ENCODE results near the gene CTXND1.
"Not testable (repeated sequence)": the region's sequence is repeated elsewhere in the genome, so short reads cannot be mapped to it uniquely, and the experiment has no call there.

Gene CTXND1

DNA sequence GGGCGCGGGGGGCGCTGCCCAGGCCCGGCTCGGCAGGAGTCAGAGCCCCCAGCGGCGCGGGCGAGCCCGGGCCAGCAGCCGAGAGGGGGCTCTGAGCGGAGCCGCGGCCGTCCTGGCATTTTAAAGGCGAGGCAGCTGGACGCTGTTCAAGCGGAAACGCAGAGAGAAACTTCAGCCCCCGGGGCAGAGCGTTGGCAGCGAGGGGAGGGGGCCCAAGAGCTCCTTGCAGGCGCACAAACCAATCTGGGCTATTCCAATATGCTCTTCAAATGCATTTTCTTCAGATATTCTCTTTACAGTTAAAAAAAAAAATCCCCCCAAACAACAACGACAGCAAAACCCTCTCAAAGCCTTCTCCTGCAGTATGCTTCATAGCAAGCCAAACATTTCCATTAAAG lies at the start of gene CTXND1:
CTXND1 (minus strand) TSS at position 93 of the 398 bp plus-strand sequence. CDS start 50,264 bp downstream, outside the sequence.
- Histone ChIP-seq H3K9me3 (ENCODE audit: control insufficient read depth in 2 of 2, low read length in 2 of 2) (no peaks in the 10 kb centered on the region), H3K4me3 (ENCODE audit: low read length in 2 of 2) (peak within 1 kb of the TSS; percentile 35 to 38), H3K9ac (ENCODE audit: low read depth in 1 of 2, low read length in 2 of 2) (peak within 1 kb of the TSS in 1 of 2 donors; percentile 9), H3K27me3 (ENCODE audit: control insufficient read depth in 2 of 2, insufficient read depth in 2 of 2, low read length in 2 of 2) (peaks cover 24 to 47% of the 10 kb centered on the region in 2 donors), H3K4me1 (ENCODE audit: control insufficient read depth in 2 of 2, insufficient read depth in 2 of 2, low read length in 2 of 2) (peaks cover 0 to 4% of the 10 kb centered on the region in 2 donors), H3K27ac (ENCODE audit: low read depth in 2 of 2, low read length in 2 of 2) (no peak within 1 kb of the TSS), H3K36me3 (ENCODE audit: control insufficient read depth in 2 of 2, insufficient read depth in 2 of 2, low read length in 2 of 2) (no peaks in the 10 kb centered on the region)

GRCh38 chr15:80301472-80301871 lies 49.5 kb upstream of the CTXND1 start:
- Histone ChIP-seq H3K27ac (ENCODE audit: low read depth in 2 of 2, low read length in 2 of 2) (no peak overlapping the region), H3K36me3 (ENCODE audit: control insufficient read depth in 2 of 2, insufficient read depth in 2 of 2, low read length in 2 of 2) (no peaks in the 10 kb centered on the region), H3K4me1 (ENCODE audit: control insufficient read depth in 2 of 2, insufficient read depth in 2 of 2, low read length in 2 of 2) (no peaks in the 10 kb centered on the region), H3K9me3 (ENCODE audit: control insufficient read depth in 2 of 2, low read length in 2 of 2) (no peaks in the 10 kb centered on the region), H3K9ac (ENCODE audit: low read depth in 1 of 2, low read length in 2 of 2) (no peak overlapping the region), H3K27me3 (ENCODE audit: control insufficient read depth in 2 of 2, insufficient read depth in 2 of 2, low read length in 2 of 2) (no peaks in the 10 kb centered on the region), H3K4me3 (ENCODE audit: low read length in 2 of 2) (no peak overlapping the region)

- not testable (repeated sequence) for H3K36me3 ChIP-seq (ENCODE audit: control insufficient read depth in 2 of 2, insufficient read depth in 2 of 2, low read length in 2 of 2); H3K9ac ChIP-seq (ENCODE audit: low read depth in 1 of 2, low read length in 2 of 2); H3K4me3 ChIP-seq (ENCODE audit: low read length in 2 of 2); H3K4me1 ChIP-seq (ENCODE audit: control insufficient read depth in 2 of 2, insufficient read depth in 2 of 2, low read length in 2 of 2); H3K27ac ChIP-seq (ENCODE audit: low read depth in 2 of 2, low read length in 2 of 2); H3K27me3 ChIP-seq (ENCODE audit: control insufficient read depth in 2 of 2, insufficient read depth in 2 of 2, low read length in 2 of 2); H3K9me3 ChIP-seq (ENCODE audit: control insufficient read depth in 2 of 2, low read length in 2 of 2)
Observed at GRCh38 chr15:80295777-80296176, 43.8 kb upstream of the CTXND1 start.

GRCh38 chr15:80292079-80292478 lies 40.1 kb upstream of the CTXND1 start:
- no peaks in the 10 kb centered on the region for H3K4me1 ChIP-seq (ENCODE audit: control insufficient read depth in 2 of 2, insufficient read depth in 2 of 2, low read length in 2 of 2)
- no peaks in the 10 kb centered on the region for H3K27me3 ChIP-seq (ENCODE audit: control insufficient read depth in 2 of 2, insufficient read depth in 2 of 2, low read length in 2 of 2)

DNA sequence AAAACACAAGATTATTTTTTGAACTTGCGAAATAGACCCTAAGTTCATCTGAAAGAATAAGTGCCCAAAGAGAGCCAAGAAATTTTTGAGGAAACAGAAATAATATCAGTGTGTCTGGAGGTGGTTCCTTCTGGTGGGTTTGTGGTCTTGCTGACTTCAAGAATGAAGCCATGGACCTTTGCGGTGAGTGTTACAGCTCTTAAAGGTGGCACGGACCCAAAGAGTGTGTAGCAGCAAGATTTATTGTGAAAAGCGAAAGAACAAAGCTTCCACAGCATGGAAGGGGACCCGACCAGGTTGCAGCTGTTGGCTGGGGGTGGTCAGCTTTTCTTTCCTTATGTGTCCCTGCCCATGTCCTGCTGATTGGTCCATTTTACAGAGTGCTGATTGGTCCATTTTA lies 38.9 kb upstream of the CTXND1 start:
- H3K4me1 ChIP-seq (ENCODE audit: control insufficient read depth in 2 of 2, insufficient read depth in 2 of 2, low read length in 2 of 2); H3K27me3 ChIP-seq (ENCODE audit: control insufficient read depth in 2 of 2, insufficient read depth in 2 of 2, low read length in 2 of 2); H3K36me3 ChIP-seq (ENCODE audit: control insufficient read depth in 2 of 2, insufficient read depth in 2 of 2, low read length in 2 of 2); H3K9ac ChIP-seq (ENCODE audit: low read depth in 1 of 2, low read length in 2 of 2); H3K4me3 ChIP-seq (ENCODE audit: low read length in 2 of 2); H3K9me3 ChIP-seq (ENCODE audit: control insufficient read depth in 2 of 2, low read length in 2 of 2); H3K27ac ChIP-seq (ENCODE audit: low read depth in 2 of 2, low read length in 2 of 2): not testable (repeated sequence)

More at GRCh38 chr15:80292079-80292478, 40.1 kb upstream of the CTXND1 start:
- H3K9ac ChIP-seq (ENCODE audit: low read depth in 1 of 2, low read length in 2 of 2), result no peak overlapping the region
- H3K36me3 ChIP-seq (ENCODE audit: control insufficient read depth in 2 of 2, insufficient read depth in 2 of 2, low read length in 2 of 2), result no peaks in the 10 kb centered on the region
- H3K9me3 ChIP-seq (ENCODE audit: control insufficient read depth in 2 of 2, low read length in 2 of 2), result no peaks in the 10 kb centered on the region
- H3K4me3 ChIP-seq (ENCODE audit: low read length in 2 of 2), result no peak overlapping the region
- no peak overlapping the region for H3K27ac ChIP-seq (ENCODE audit: low read depth in 2 of 2, low read length in 2 of 2)

DNA sequence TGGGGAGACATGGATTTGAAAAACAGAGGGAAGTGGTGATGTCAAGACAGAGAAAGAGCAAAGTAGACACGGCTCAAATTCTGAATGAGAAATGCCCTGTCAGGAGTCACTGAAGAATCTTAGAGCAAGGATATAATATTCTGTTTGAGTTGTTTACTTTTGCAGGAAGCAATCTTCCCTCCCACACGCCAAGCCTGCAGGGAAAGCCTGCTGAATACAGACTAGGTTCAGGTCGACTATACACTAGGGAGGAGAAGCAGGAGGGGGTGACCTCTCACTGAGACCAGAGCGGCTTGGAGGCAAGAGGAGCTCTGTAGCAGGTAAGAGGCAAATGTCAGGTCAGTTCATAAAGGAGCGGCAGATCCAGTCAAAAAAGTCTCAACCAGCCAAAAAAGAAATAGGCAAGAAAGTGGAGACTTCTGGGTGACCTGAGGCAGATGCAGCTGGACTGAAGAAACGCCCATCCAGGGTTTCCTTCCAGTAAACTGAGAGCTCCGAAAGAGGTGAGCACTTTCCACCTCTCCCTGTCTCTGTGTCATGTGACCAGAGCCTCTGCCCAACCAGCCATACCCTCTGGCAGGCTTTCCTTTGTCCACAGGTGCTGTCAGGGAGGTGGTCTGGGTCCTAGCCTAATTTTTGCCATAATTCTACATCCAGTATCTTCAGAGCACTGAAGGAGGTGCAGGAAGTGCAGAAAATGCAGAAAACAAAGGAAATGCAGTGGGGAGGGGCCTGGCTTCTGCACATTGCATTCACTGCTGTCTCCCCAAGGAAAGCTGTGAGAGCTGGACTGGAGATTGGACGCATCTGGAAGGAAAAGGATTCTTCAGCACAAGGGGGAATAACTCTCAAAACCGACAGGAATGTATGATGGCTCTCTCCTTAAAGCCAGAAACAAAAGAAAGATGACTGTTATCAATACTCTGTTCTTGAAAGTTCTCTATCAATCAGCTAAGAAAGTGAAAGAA lies 37.8 kb upstream of the CTXND1 start:
- Histone ChIP-seq H3K9me3 (ENCODE audit: control insufficient read depth in 2 of 2, low read length in 2 of 2) (no peaks in the 10 kb centered on the region), H3K27ac (ENCODE audit: low read depth in 2 of 2, low read length in 2 of 2) (no peak overlapping the region), H3K36me3 (ENCODE audit: control insufficient read depth in 2 of 2, insufficient read depth in 2 of 2, low read length in 2 of 2) (no peaks in the 10 kb centered on the region), H3K27me3 (ENCODE audit: control insufficient read depth in 2 of 2, insufficient read depth in 2 of 2, low read length in 2 of 2) (no peaks in the 10 kb centered on the region), H3K4me1 (ENCODE audit: control insufficient read depth in 2 of 2, insufficient read depth in 2 of 2, low read length in 2 of 2) (no peaks in the 10 kb centered on the region), H3K4me3 (ENCODE audit: low read length in 2 of 2) (no peak overlapping the region), H3K9ac (ENCODE audit: low read depth in 1 of 2, low read length in 2 of 2) (no peak overlapping the region)

- H3K36me3 ChIP-seq (ENCODE audit: control insufficient read depth in 2 of 2, insufficient read depth in 2 of 2, low read length in 2 of 2), result no peaks in the 10 kb centered on the region
- H3K27me3 ChIP-seq (ENCODE audit: control insufficient read depth in 2 of 2, insufficient read depth in 2 of 2, low read length in 2 of 2), result no peaks in the 10 kb centered on the region
- H3K4me1 ChIP-seq (ENCODE audit: control insufficient read depth in 2 of 2, insufficient read depth in 2 of 2, low read length in 2 of 2), result no peaks in the 10 kb centered on the region
- H3K9ac ChIP-seq (ENCODE audit: low read depth in 1 of 2, low read length in 2 of 2), result no peak overlapping the region
- H3K27ac ChIP-seq (ENCODE audit: low read depth in 2 of 2, low read length in 2 of 2), result no peak overlapping the region
- no peaks in the 10 kb centered on the region for H3K9me3 ChIP-seq (ENCODE audit: control insufficient read depth in 2 of 2, low read length in 2 of 2)
- no peak overlapping the region for H3K4me3 ChIP-seq (ENCODE audit: low read length in 2 of 2)
Observed at GRCh38 chr15:80288131-80288530, 36.1 kb upstream of the CTXND1 start.

DNA sequence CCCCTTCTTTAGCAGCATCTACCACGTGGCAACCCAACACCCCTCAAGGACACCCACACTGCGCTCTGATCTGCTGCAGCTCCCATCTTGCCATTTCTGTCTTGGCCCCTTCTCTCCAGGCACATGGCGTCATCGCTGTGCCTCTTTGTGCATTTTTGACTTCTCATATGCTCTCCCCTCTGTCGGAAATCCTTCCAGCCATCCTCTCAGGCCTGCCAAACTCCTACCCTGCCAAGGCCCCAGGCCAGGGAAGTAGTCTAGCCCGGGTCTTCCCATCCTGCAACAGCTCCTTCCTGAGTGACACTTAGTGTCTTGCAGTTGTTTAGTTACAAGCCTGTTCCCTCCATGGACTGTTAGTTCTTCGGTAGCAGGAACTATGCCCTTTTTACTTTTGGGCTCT lies 34.0 kb upstream of the CTXND1 start:
- H3K36me3 ChIP-seq (ENCODE audit: control insufficient read depth in 2 of 2, insufficient read depth in 2 of 2, low read length in 2 of 2), result no peaks in the 10 kb centered on the region
- no peaks in the 10 kb centered on the region for H3K27me3 ChIP-seq (ENCODE audit: control insufficient read depth in 2 of 2, insufficient read depth in 2 of 2, low read length in 2 of 2)
- no peaks in the 10 kb centered on the region for H3K9me3 ChIP-seq (ENCODE audit: control insufficient read depth in 2 of 2, low read length in 2 of 2)
- no peak overlapping the region for H3K27ac ChIP-seq (ENCODE audit: low read depth in 2 of 2, low read length in 2 of 2)
- H3K4me3 ChIP-seq (ENCODE audit: low read length in 2 of 2), result no peak overlapping the region
- no peak overlapping the region for H3K9ac ChIP-seq (ENCODE audit: low read depth in 1 of 2, low read length in 2 of 2)
- H3K4me1 ChIP-seq (ENCODE audit: control insufficient read depth in 2 of 2, insufficient read depth in 2 of 2, low read length in 2 of 2), result no peaks in the 10 kb centered on the region

DNA sequence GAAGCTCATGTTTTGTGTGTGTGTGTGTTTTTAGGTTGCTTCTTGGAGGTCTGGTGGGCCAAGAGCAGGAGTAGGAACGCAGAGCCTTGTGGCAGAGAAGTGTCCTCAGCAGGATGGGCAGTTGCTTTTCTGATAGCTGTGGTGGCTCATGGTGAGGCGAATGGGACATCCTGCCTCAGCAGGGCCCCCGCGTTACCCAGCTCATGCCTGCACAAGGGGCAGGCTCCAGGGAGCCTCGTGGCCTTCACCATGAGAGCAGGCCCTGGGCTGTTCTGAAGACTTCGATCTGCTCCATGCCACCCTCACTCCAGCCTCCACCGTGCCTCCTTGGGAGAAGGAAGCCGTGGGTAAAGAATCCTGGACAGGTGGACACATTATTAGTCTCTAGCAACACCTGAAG lies 33.4 kb upstream of the CTXND1 start:
- no peaks in the 10 kb centered on the region for H3K9me3 ChIP-seq (ENCODE audit: control insufficient read depth in 2 of 2, low read length in 2 of 2)
- H3K27me3 ChIP-seq (ENCODE audit: control insufficient read depth in 2 of 2, insufficient read depth in 2 of 2, low read length in 2 of 2), result no peaks in the 10 kb centered on the region
- no peak overlapping the region for H3K9ac ChIP-seq (ENCODE audit: low read depth in 1 of 2, low read length in 2 of 2)
- no peak overlapping the region for H3K27ac ChIP-seq (ENCODE audit: low read depth in 2 of 2, low read length in 2 of 2)
- H3K4me3 ChIP-seq (ENCODE audit: low read length in 2 of 2), result no peak overlapping the region
- no peaks in the 10 kb centered on the region for H3K36me3 ChIP-seq (ENCODE audit: control insufficient read depth in 2 of 2, insufficient read depth in 2 of 2, low read length in 2 of 2)
- no peaks in the 10 kb centered on the region for H3K4me1 ChIP-seq (ENCODE audit: control insufficient read depth in 2 of 2, insufficient read depth in 2 of 2, low read length in 2 of 2)

GRCh38 chr15:80283531-80283930 lies 31.5 kb upstream of the CTXND1 start:
- H3K9ac ChIP-seq (ENCODE audit: low read depth in 1 of 2, low read length in 2 of 2), result no peak overlapping the region
- no peaks in the 10 kb centered on the region for H3K36me3 ChIP-seq (ENCODE audit: control insufficient read depth in 2 of 2, insufficient read depth in 2 of 2, low read length in 2 of 2)
- no peaks in the 10 kb centered on the region for H3K27me3 ChIP-seq (ENCODE audit: control insufficient read depth in 2 of 2, insufficient read depth in 2 of 2, low read length in 2 of 2)
- no peak overlapping the region for H3K27ac ChIP-seq (ENCODE audit: low read depth in 2 of 2, low read length in 2 of 2)
- H3K9me3 ChIP-seq (ENCODE audit: control insufficient read depth in 2 of 2, low read length in 2 of 2), result no peaks in the 10 kb centered on the region
- H3K4me3 ChIP-seq (ENCODE audit: low read length in 2 of 2), result no peak overlapping the region
- no peaks in the 10 kb centered on the region for H3K4me1 ChIP-seq (ENCODE audit: control insufficient read depth in 2 of 2, insufficient read depth in 2 of 2, low read length in 2 of 2)

Measured in mucosa of rectum (tissue), 2 donors.